ENCODE measurements around the gene CZIB. TPM values are rescaled to one million over a fixed set of nuclear protein-coding genes. Genes with fewer than 3 reads are reported as not detected.

Gene CZIB
- total and polyA plus RNA-seq, 2 of the 13 experiments (the other 11 are each of a cell fraction or from before 2014, with no cell fraction given) = 49.2 to 67.0 TPM

DNA sequence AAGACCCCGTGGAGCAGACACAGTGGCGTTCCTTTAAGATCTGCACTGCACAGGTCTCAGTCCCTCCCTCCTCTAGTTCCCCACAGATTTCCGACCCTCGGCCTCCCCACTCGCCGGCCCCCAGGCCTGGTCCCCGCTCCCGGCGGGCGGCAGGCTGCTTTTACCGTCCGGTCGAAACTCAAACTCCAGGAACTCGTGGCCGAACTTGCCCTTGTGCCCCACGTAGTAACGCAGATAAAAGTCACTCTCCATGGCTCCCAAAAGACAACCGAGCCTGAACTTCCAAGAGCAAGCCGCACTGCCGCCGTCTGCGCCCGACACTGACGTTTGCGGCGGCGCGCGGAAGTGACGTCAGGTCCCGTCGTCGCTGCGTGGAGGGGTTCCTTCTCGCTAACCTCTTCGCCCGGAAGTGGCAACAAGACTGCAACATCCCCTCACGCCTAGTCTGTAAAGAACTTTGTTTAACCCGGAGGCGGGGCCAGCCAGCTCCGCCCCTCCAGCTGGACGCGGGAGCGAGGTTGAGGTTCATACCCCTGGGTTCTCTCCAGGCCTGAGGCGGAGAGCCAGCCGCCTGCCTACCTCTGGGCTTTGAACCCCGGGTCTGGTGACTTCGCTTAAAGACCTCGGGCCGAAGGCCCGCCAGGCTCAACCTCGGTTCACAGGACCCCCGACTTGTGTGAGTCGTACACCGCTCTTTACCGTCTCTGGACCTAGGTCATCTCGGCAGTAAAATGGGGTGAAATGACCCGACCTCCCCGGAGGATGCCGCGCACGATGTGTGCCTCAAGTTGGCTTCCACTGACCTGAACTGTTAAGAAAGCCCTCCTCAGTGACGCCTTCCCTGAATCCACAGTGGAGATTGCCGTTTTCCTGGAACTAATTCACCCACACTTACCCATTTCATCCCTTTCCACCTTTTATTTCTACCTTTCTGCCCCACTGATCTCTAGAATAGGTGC, 18.0 kb upstream of the CZIB start, which contains the start of gene MAGOH (continued):
- TF ChIP-seq GATAD1 (CRISPR knock-in tag; IDR thresholded peaks at IDR 0.05) (peak; percentile 100), KLF15 (CRISPR knock-in tag; IDR thresholded peaks at IDR 0.05; ENCODE audit: borderline replicate concordance) (no peak), ZNF362 (CRISPR knock-in tag; IDR thresholded peaks at IDR 0.05; ENCODE audit: borderline replicate concordance) (peak; percentile 41; the same call in 1 of the 2 replicates), MTA1 (CRISPR knock-in tag; IDR thresholded peaks at IDR 0.05; ENCODE audit: borderline replicate concordance) (peak; percentile 93), ZBTB33 (CRISPR knock-in tag; IDR thresholded peaks at IDR 0.05) (peak; percentile 2; the same call in 1 of the 2 replicates), ZIK1 (CRISPR knock-in tag; IDR thresholded peaks at IDR 0.05; ENCODE audit: borderline replicate concordance, low read depth) (peak; percentile 73), PRDM10 (CRISPR knock-in tag; IDR thresholded peaks at IDR 0.05; ENCODE audit: low read depth) (peak; percentile 87), SMAD1 (CRISPR knock-in tag; IDR thresholded peaks at IDR 0.05; ENCODE audit: borderline replicate concordance, low read depth) (peak; percentile 70; the same call in 1 of the 2 replicates), MXD3 (CRISPR knock-in tag; IDR thresholded peaks at IDR 0.05) (peak; percentile 80; the same call in 1 of the 2 replicates), CREBL2 (CRISPR knock-in tag; IDR thresholded peaks at IDR 0.05; ENCODE audit: borderline replicate concordance) (no peak), TCF7 (IDR thresholded peaks at IDR 0.05; ENCODE audit: low read depth) (peak; percentile 25; the same call in 1 of the 2 replicates), SRF (IDR thresholded peaks at IDR 0.05; ENCODE audit: low read depth, low read length) (peak; percentile 76; the same call in 1 of the 2 replicates), SOX13 (IDR thresholded peaks at IDR 0.05) (no peak), SOX13 (CRISPR knock-in tag; conservative IDR thresholded peaks at IDR 0.05 in 1 of 2, IDR thresholded peaks at IDR 0.05 in 1 of 2) (peak in 1 of 2 experiments; percentile 55; a peak in 1 of 4 replicates), ARNTL (CRISPR knock-in tag; IDR thresholded peaks at IDR 0.05) (peak; percentile 50; the same call in 1 of the 2 replicates), ZNF337 (CRISPR knock-in tag; IDR thresholded peaks at IDR 0.05; ENCODE audit: borderline replicate concordance, low read depth) (no peak), XRCC5 (optimal IDR thresholded peaks at IDR 0.05; ENCODE audit: low read length) (peak; percentile 76)
- TF ChIP-seq, protein P1, sequence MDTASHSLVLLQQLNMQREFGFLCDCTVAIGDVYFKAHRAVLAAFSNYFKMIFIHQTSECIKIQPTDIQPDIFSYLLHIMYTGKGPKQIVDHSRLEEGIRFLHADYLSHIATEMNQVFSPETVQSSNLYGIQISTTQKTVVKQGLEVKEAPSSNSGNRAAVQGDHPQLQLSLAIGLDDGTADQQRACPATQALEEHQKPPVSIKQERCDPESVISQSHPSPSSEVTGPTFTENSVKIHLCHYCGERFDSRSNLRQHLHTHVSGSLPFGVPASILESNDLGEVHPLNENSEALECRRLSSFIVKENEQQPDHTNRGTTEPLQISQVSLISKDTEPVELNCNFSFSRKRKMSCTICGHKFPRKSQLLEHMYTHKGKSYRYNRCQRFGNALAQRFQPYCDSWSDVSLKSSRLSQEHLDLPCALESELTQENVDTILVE (CRISPR knock-in tag; IDR thresholded peaks at IDR 0.05) = peak; percentile 45; the same call in 1 of the 2 replicates

All from HepG2 (cell line).